ENCODE measurements around the gene ABHD10.

ABHD10 gene

DNA sequence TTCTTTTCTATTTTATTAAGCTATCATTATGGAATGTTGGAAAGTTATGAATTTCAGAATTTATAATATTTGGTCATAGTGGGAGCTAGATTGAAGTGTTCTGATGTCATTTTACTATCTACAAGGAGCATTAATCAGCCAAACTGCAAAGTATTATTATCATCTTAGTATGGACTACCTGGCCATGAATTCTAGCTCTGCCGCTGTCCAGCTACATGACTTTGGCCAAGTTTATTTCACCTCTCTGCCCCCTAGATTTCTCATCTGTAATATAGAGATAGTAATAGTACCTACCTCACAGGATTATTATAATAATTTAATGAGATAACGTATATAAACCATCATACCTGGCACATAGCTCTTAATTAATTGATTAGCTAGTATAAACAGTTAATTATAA is 27.8 kb upstream of the ABHD10 start:
- H3K9ac ChIP-seq (ENCODE audit: low read length), result no peak overlapping the region
- no peak overlapping the region for H3K4me2 ChIP-seq (ENCODE audit: low read depth, low read length, poor library complexity, severe bottlenecking)
- H3K9me2 ChIP-seq (replicated peaks; ENCODE audit: insufficient read depth, low read length), result no peaks in the 10 kb centered on the region
- no peak overlapping the region for H3K27ac ChIP-seq (ENCODE audit: low read depth, low read length)
- no peaks in the 10 kb centered on the region for H3K9me3 ChIP-seq (ENCODE audit: insufficient read depth, low read length)
- no peaks in the 10 kb centered on the region for H3K27me3 ChIP-seq (ENCODE audit: low read length)
- no peaks in the 10 kb centered on the region for H4K20me1 ChIP-seq (ENCODE audit: low read depth, low read length)
- H3K4me3 ChIP-seq (ENCODE audit: insufficient read depth, low read length, poor library complexity, severe bottlenecking), result no peak overlapping the region
- H3K79me2 ChIP-seq (ENCODE audit: insufficient read depth, low read length), result no peaks in the 10 kb centered on the region
- H2AFZ ChIP-seq (ENCODE audit: low read depth, low read length, severe bottlenecking), result no peak overlapping the region
- H3F3A ChIP-seq (ENCODE audit: insufficient read depth), result no peaks in the 10 kb centered on the region
- TF ChIP-seq CTCF (IDR thresholded peaks at IDR 0.05; ENCODE audit: insufficient read depth, low read length, poor library complexity, severe bottlenecking) (no peak), EZH2phosphoT487 (conservative IDR thresholded peaks at IDR 0.05; ENCODE audit: low read length) (no peak)
- no peaks in the 10 kb centered on the region for H3K36me3 ChIP-seq (ENCODE audit: low read length)

GRCh38 chr3:111952086-111952485 is 26.7 kb upstream of the ABHD10 start:
- no peak overlapping the region for H2AFZ ChIP-seq (ENCODE audit: low read depth, low read length, severe bottlenecking)
- H3K36me3 ChIP-seq (ENCODE audit: low read length), result no peaks in the 10 kb centered on the region
- no peaks in the 10 kb centered on the region for H3F3A ChIP-seq (ENCODE audit: insufficient read depth)
- H3K9me3 ChIP-seq (ENCODE audit: insufficient read depth, low read length), result no peaks in the 10 kb centered on the region
- H3K27ac ChIP-seq (ENCODE audit: low read depth, low read length), result no peak overlapping the region
- no peaks in the 10 kb centered on the region for H3K79me2 ChIP-seq (ENCODE audit: insufficient read depth, low read length)
- no peaks in the 10 kb centered on the region for H4K20me1 ChIP-seq (ENCODE audit: low read depth, low read length)
- no peak overlapping the region for H3K9ac ChIP-seq (ENCODE audit: low read length)
- no peaks in the 10 kb centered on the region for H3K27me3 ChIP-seq (ENCODE audit: low read length)
- no peak overlapping the region for H3K4me2 ChIP-seq (ENCODE audit: low read depth, low read length, poor library complexity, severe bottlenecking)
- no peak overlapping the region for H3K4me3 ChIP-seq (ENCODE audit: insufficient read depth, low read length, poor library complexity, severe bottlenecking)
- TF ChIP-seq EZH2phosphoT487 (conservative IDR thresholded peaks at IDR 0.05; ENCODE audit: low read length), result no peak
- TF ChIP-seq CTCF (IDR thresholded peaks at IDR 0.05; ENCODE audit: insufficient read depth, low read length, poor library complexity, severe bottlenecking), result no peak
- H3K9me2 ChIP-seq (replicated peaks; ENCODE audit: insufficient read depth, low read length), result no peaks in the 10 kb centered on the region

GRCh38 chr3:111952866-111953450 is 25.9 kb upstream of the ABHD10 start:
- no peak overlapping the region for H3K4me2 ChIP-seq (ENCODE audit: low read depth, low read length, poor library complexity, severe bottlenecking)
- H3K27ac ChIP-seq (ENCODE audit: low read depth, low read length), result no peak overlapping the region
- no peaks in the 10 kb centered on the region for H4K20me1 ChIP-seq (ENCODE audit: low read depth, low read length)
- H3K9me3 ChIP-seq (ENCODE audit: insufficient read depth, low read length), result no peaks in the 10 kb centered on the region
- H2AFZ ChIP-seq (ENCODE audit: low read depth, low read length, severe bottlenecking), result no peak overlapping the region
- no peaks in the 10 kb centered on the region for H3K36me3 ChIP-seq (ENCODE audit: low read length)
- no peaks in the 10 kb centered on the region for H3K79me2 ChIP-seq (ENCODE audit: insufficient read depth, low read length)
- no peaks in the 10 kb centered on the region for H3K27me3 ChIP-seq (ENCODE audit: low read length)
- no peak overlapping the region for H3K9ac ChIP-seq (ENCODE audit: low read length)
- H3K4me3 ChIP-seq (ENCODE audit: insufficient read depth, low read length, poor library complexity, severe bottlenecking), result no peak overlapping the region
- H3K9me2 ChIP-seq (replicated peaks; ENCODE audit: insufficient read depth, low read length), result no peaks in the 10 kb centered on the region
- no peaks in the 10 kb centered on the region for H3F3A ChIP-seq (ENCODE audit: insufficient read depth)
- TF ChIP-seq EZH2phosphoT487 (conservative IDR thresholded peaks at IDR 0.05; ENCODE audit: low read length) (no peak), CTCF (IDR thresholded peaks at IDR 0.05; ENCODE audit: insufficient read depth, low read length, poor library complexity, severe bottlenecking) (no peak)

All from SU-DHL-6 (cell line).